ENCODE results near the gene KCNJ1. TPM values are rescaled to one million over a fixed set of nuclear protein-coding genes. Genes with fewer than 3 reads are reported as not detected.

KCNJ1 gene
- total RNA-seq, 1 experiment from 2014 or later, result not detected

- no peak for DNase-seq
- intact Hi-C loops (cut with micrococcal nuclease), result no loop called here
- Histone ChIP-seq H2AFZ (ENCODE audit: low read length) (no peak overlapping the region), H3K4me2 (ENCODE audit: low read length) (no peak overlapping the region), H4K20me1 (ENCODE audit: low read length) (no peaks in the 10 kb centered on the region), H3K27me3 (ENCODE audit: low read length) (peaks cover 5% of the 10 kb centered on the region; the same call in 1 of the 2 replicates), H3K36me3 (ENCODE audit: low read depth, low read length) (no peaks in the 10 kb centered on the region), H3F3A (ENCODE audit: low read length, unreplicated experiment) (no peaks in the 10 kb centered on the region), H3K4me1 (ENCODE audit: insufficient read depth, low read length) (peaks cover 15% of the 10 kb centered on the region), H3K79me2 (ENCODE audit: low read length) (no peaks in the 10 kb centered on the region), H3K9ac (ENCODE audit: low read length) (no peak overlapping the region), H3K9me3 (ENCODE audit: low read length) (no peaks in the 10 kb centered on the region), H3K9me2 (replicated peaks; ENCODE audit: low read length) (no peaks in the 10 kb centered on the region), H3K4me3 (ENCODE audit: low read length) (no peak overlapping the region), H3K27ac (ENCODE audit: low read length) (no peak overlapping the region)
- ATAC-seq, result no peak
- ChIA-PET CTCF (no interaction called here), POLR2A (ENCODE audit: unreplicated experiment) (no interaction called here)
- TF ChIP-seq EZH2 (IDR thresholded peaks at IDR 0.05; ENCODE audit: low read length, unreplicated experiment) (no peak), EZH2phosphoT487 (IDR thresholded peaks at IDR 0.05; ENCODE audit: borderline replicate concordance, low read length) (no peak)
- TF ChIP-seq, protein P1, sequence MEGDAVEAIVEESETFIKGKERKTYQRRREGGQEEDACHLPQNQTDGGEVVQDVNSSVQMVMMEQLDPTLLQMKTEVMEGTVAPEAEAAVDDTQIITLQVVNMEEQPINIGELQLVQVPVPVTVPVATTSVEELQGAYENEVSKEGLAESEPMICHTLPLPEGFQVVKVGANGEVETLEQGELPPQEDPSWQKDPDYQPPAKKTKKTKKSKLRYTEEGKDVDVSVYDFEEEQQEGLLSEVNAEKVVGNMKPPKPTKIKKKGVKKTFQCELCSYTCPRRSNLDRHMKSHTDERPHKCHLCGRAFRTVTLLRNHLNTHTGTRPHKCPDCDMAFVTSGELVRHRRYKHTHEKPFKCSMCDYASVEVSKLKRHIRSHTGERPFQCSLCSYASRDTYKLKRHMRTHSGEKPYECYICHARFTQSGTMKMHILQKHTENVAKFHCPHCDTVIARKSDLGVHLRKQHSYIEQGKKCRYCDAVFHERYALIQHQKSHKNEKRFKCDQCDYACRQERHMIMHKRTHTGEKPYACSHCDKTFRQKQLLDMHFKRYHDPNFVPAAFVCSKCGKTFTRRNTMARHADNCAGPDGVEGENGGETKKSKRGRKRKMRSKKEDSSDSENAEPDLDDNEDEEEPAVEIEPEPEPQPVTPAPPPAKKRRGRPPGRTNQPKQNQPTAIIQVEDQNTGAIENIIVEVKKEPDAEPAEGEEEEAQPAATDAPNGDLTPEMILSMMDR (conservative IDR thresholded peaks at IDR 0.05; ENCODE audit: low read depth, low read length), result no peak
- no TSS peak for BruUV-seq (replicated peaks)
These were observed 6.3 kb downstream of the KCNJ1 start for GRCh38 chr11:128860571-128861361.

DNA sequence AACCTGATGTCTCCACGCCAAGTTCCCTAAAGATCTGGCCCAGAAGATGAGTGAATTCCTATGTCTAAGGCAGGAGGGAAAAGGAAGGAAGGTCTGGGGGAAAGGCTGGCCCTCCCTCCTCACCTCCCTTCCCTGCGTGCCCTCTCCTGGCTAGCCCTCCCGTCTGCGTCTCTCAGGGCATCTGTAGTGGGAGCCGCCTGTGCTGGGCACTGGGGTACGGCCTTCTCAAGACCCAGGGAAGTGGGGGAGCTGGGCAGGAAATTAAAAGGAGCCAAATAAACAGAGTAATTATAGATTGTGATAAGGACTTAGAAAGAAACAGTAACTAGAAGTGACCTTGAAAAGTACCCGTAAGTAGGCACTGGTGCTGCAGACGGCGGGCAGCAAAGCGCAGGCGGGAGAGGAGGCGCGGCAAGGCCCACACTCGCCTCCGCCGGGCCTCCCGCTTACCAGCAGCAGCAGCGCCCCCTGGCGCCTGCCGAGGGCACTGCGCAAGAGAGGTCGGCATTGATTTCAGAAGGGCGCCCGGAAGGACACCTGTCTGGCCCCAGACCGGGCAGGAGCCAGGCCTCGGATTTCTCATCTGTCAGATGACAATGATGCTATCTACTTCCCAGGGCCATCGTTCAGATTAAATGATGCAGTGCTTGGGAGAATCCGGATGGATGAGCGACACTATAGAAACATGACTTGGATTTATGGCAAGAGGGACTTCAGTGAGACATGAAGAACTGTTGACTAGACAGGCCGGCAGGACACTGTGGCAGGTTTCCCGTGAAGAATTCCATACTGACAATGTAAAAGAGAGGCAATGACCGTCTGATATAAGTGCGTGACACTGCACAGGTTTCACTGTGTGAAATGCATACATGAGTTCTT lies 7.3 kb downstream of the KCNJ1 start:
- intact Hi-C loops (cut with micrococcal nuclease), result no loop called here

More for the DNA sequence above, 7.3 kb downstream of the KCNJ1 start:
- TF ChIP-seq, protein P1 (conservative IDR thresholded peaks at IDR 0.05; ENCODE audit: low read depth, low read length), result peak; percentile 96
- TF ChIP-seq EZH2phosphoT487 (IDR thresholded peaks at IDR 0.05; ENCODE audit: borderline replicate concordance, low read length) (no peak), EZH2 (IDR thresholded peaks at IDR 0.05; ENCODE audit: low read length, unreplicated experiment) (no peak)
- no peak overlapping the region for H2AFZ ChIP-seq (ENCODE audit: low read length)
- peaks cover 5% of the 10 kb centered on the region; the same call in 1 of the 2 replicates for H3K27me3 ChIP-seq (ENCODE audit: low read length)
- H3K9ac ChIP-seq (ENCODE audit: low read length), result no peak overlapping the region
- ChIA-PET CTCF (no interaction called here), POLR2A (ENCODE audit: unreplicated experiment) (no interaction called here)
- no peaks in the 10 kb centered on the region for H3K9me2 ChIP-seq (replicated peaks; ENCODE audit: low read length)
- peak; percentile 76 for ATAC-seq
- no peaks in the 10 kb centered on the region for H3K9me3 ChIP-seq (ENCODE audit: low read length)
- DNase-seq, result peak; percentile 73
- peaks cover 14% of the 10 kb centered on the region for H3K4me1 ChIP-seq (ENCODE audit: insufficient read depth, low read length)
- H3K4me2 ChIP-seq (ENCODE audit: low read length), result no peak overlapping the region
- H3K36me3 ChIP-seq (ENCODE audit: low read depth, low read length), result no peaks in the 10 kb centered on the region
- H3F3A ChIP-seq (ENCODE audit: low read length, unreplicated experiment), result no peaks in the 10 kb centered on the region
- no peak overlapping the region for H3K4me3 ChIP-seq (ENCODE audit: low read length)
- H4K20me1 ChIP-seq (ENCODE audit: low read length), result no peaks in the 10 kb centered on the region
- BruUV-seq (replicated peaks), result no TSS peak
- no peak overlapping the region for H3K27ac ChIP-seq (ENCODE audit: low read length)
- H3K79me2 ChIP-seq (ENCODE audit: low read length), result no peaks in the 10 kb centered on the region
